ENCODE results near the gene PCDH9. TPM values are rescaled to one million over a fixed set of nuclear protein-coding genes. Genes with fewer than 3 reads are reported as not detected.

PCDH9 gene
- total and polyA plus RNA-seq, 2 of the 4 experiments (the other 2 are of a cell fraction) = 2.2 to 10.2 TPM

DNA sequence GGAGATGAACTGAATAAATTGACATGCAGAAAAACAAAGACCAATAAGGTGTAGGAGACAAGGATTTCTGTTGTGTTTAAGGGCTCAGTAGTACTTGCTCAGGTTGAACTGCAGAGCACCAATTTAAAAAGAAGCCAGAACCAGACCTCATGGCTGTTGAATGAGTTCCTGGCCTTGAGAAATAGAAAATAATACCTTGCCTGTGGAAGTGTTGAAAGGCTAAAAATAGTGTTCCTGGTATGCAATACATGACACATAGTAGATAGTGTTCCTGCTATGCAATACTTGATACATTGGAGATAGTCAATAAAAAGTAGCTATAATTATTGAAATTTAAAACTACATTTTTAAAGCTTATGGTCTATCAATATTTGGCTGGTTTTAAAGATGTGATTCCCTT is 595.8 kb downstream of the PCDH9 start:
- ATAC-seq (ENCODE audit: low read depth) (no peak; the same call in 1 of the 2 replicates), DNase-seq (peak; percentile 16)
- Histone ChIP-seq H3K27me3 (ENCODE audit: control insufficient read depth, insufficient read depth, low read length) (no peaks in the 10 kb centered on the region), H3K9me3 (ENCODE audit: control insufficient read depth, insufficient read depth, low read length) (no peaks in the 10 kb centered on the region), H3K27ac (ENCODE audit: insufficient read depth, low read length) (no peak overlapping the region), H4K20me1 (ENCODE audit: insufficient read depth, low read length) (no peaks in the 10 kb centered on the region), H2BK15ac (ENCODE audit: low read depth, low read length) (0 out of 3 replicates have a peak overlapping the region, but pooled peaks have one; percentile 3), H3K14ac (replicated peaks; ENCODE audit: low read depth, low read length) (peak overlapping the region; percentile 2; the same call in 1 of the 2 replicates), H3K9ac (ENCODE audit: low read depth, low read length) (no peak overlapping the region), H2AK9ac (replicated peaks; ENCODE audit: low read depth, low read length, poor library complexity) (no peak overlapping the region), H4K8ac (ENCODE audit: low read depth in 2 of 2, low read length in 2 of 2) (peak overlapping the region; percentile 60 to 71; a peak in 2 of 4 replicates), H2AK5ac (ENCODE audit: low read depth, low read length) (no peak overlapping the region), H3K23ac (ENCODE audit: low read depth, low read length) (no peak overlapping the region; the same call in 1 of the 2 replicates), H3K4ac (ENCODE audit: low read depth, low read length) (peak overlapping the region; percentile 1; the same call in 1 of the 2 replicates), H3K4me3 (ENCODE audit: insufficient read depth, low read depth, low read length) (no peak overlapping the region), H3K36me3 (ENCODE audit: control insufficient read depth, insufficient read depth, low read length) (no peaks in the 10 kb centered on the region), H3K18ac (ENCODE audit: low read depth, low read length) (peak overlapping the region; percentile 74; the same call in 1 of the 2 replicates), H2AFZ (replicated peaks; ENCODE audit: low read length, poor library complexity) (no peak overlapping the region), H3K9me1 (ENCODE audit: insufficient read depth, low read length) (0 out of 2 replicates have a peak, but pooled peaks cover 4% of the 10 kb centered on the region), H4K91ac (ENCODE audit: insufficient read depth, low read depth, low read length) (peak overlapping the region; percentile 0; the same call in 1 of the 2 replicates), H3K4me2 (ENCODE audit: low read depth, low read length) (no peak overlapping the region), H2BK20ac (ENCODE audit: low read depth, low read length) (peak overlapping the region; percentile 88; the same call in 1 of the 2 replicates), H3K56ac (ENCODE audit: extremely low read depth, insufficient read depth, low read length) (0 out of 2 replicates have a peak overlapping the region, but pooled peaks have one; percentile 2), H3K4me1 (ENCODE audit: control insufficient read depth, insufficient read depth, low read length) (peaks cover 5% of the 10 kb centered on the region; the same call in 1 of the 2 replicates), H4K5ac (ENCODE audit: low read depth, low read length) (peak overlapping the region; percentile 49; the same call in 1 of the 2 replicates), H2BK120ac (ENCODE audit: low read depth, low read length) (peak overlapping the region; percentile 92), H3K79me1 (ENCODE audit: low read depth in 1 of 2, low read length in 2 of 2) (no peaks in the 10 kb centered on the region), H2BK5ac (ENCODE audit: low read depth, low read length, poor library complexity, severe bottlenecking) (peak overlapping the region; percentile 99)
- TF ChIP-seq CEBPB (IDR thresholded peaks at IDR 0.05; ENCODE audit: low read depth, low read length) (peak; percentile 3; the same call in 1 of the 2 replicates), NFE2L2 (IDR thresholded peaks at IDR 0.05; ENCODE audit: low read depth, low read length) (no peak)
- no TSS peak for BruUV-seq (replicated peaks)
- dilution Hi-C loops (cut with HindIII; ENCODE audit: low sequenced_read_pairs, unreplicated experiment) = no loop called here
- intact Hi-C loops (cut with micrococcal nuclease) = no loop called here
- ChIA-PET POLR2A (ENCODE audit: unreplicated experiment) (no interaction called here), CTCF (no interaction called here)
- in situ Hi-C loops (cut with MboI; ENCODE audit: low sequenced_read_pairs) = no loop called here

All from IMR-90 (cell line).